IPS DF 4.7 (cell line): ENCODE data around the gene RASAL1.

ENCODE experiments used
- DNase-seq: peaks from one replicate; pipeline ENCODE4 v3.0.0-alpha.2; 2013; ENCODE audit warnings: low spot score; ENCODE audit errors: extremely low read depth

The RASAL1 gene, protein sequence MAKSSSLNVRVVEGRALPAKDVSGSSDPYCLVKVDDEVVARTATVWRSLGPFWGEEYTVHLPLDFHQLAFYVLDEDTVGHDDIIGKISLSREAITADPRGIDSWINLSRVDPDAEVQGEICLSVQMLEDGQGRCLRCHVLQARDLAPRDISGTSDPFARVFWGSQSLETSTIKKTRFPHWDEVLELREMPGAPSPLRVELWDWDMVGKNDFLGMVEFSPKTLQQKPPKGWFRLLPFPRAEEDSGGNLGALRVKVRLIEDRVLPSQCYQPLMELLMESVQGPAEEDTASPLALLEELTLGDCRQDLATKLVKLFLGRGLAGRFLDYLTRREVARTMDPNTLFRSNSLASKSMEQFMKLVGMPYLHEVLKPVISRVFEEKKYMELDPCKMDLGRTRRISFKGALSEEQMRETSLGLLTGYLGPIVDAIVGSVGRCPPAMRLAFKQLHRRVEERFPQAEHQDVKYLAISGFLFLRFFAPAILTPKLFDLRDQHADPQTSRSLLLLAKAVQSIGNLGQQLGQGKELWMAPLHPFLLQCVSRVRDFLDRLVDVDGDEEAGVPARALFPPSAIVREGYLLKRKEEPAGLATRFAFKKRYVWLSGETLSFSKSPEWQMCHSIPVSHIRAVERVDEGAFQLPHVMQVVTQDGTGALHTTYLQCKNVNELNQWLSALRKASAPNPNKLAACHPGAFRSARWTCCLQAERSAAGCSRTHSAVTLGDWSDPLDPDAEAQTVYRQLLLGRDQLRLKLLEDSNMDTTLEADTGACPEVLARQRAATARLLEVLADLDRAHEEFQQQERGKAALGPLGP

DNA sequence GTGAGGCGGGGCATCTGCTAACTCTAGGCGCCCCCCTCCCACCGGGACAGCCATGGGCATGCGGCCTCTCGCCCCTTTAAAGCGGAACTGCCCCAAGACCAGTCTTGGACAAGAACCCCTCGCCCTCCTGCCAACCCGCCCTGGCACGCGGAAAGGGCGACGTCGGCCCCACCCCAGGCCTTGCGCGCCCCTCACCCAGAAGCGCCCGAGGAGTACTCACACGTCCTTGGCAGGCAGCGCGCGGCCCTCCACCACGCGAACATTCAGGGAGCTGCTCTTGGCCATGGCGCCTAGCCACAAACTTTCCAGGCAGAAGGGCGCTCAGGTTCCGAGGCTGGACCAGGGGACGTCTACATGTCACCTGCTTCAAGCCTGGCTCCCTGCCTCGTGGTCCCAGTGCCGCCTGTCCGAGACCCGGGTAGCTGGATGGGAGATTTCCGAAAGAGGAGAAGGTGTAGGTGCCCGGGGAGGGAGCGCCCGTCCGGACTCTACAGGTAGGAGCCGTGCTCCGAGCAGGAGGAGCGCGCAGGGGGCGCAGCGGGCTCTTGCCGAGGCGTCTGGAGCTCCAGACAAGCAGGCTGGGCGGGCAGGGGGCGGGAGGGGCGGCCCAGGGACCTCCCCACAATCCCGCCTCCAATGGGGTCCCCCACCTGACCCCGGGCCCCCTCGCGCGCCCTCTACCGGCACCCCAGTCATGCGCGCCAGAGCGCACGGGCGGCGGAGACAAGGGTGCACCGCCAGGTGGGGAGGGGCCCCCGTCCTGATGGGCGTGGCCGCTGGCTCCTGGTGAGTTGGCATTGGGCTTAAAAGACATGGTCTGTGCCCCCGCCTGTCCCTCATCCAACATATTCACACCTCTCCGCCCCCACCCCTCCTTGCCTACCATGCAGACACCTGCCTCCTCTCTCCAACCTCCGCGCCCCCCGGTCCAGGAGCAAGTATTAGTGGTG, at the start of gene RASAL1:
RASAL1 (minus strand) TSS at position 584 of the 950 bp plus-strand sequence; CDS start at position 285, 299 bp downstream.
- no peak for DNase-seq

DNA sequence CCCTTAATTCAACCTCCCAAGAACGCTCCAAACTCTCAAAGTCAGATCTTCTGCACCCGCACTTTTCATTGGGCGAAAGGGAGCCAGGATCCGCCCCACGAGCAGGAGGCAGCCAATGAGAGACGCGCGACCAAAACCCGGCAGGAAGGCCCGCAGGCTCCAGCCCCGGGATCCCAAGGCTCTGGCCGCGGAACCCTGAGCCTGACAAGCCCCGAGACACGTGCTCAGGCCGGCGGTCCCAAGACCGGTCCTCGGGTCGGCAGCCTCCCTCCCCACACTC, 49.3 kb upstream of the RASAL1 start:
- DNase-seq: no peak

DNA sequence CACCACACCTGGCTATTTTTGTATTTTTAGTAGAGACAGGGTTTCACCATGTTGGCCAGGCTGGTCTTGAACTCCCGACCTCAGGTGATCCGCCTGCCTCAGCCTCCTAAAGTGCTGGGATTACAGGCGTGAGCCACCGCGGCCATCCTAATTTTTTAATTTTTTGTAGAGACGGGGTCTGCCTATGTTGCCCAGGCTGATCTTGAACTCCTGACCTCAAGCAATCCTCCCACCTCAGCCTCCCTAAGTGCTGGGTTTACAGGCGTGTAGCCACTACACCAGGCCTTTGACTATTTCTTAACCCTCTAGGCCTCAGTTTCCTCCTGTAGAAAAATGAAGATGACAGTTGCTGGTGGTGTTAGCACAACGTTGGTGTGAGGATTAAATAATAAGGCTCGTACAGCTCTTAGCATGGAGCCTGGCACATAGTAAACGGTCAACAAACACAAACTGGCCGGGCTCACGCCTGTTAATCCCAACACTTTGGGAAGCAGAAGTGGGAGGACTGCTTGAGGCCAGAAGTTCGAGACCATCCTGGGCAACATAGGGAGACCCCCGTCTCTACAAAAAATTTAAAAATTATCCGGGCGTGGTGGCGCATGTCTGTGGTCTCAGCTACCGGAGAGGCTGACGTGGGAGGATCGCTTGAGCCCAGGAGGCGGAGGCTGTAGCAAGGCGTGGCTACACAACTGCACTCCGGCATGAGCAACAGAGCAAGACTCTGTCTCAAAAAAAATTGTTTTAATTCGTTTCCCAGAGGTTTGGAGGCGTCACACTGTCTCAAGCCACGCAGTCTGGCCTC, 48.7 kb upstream of the RASAL1 start:
- DNase-seq: no peak

DNA sequence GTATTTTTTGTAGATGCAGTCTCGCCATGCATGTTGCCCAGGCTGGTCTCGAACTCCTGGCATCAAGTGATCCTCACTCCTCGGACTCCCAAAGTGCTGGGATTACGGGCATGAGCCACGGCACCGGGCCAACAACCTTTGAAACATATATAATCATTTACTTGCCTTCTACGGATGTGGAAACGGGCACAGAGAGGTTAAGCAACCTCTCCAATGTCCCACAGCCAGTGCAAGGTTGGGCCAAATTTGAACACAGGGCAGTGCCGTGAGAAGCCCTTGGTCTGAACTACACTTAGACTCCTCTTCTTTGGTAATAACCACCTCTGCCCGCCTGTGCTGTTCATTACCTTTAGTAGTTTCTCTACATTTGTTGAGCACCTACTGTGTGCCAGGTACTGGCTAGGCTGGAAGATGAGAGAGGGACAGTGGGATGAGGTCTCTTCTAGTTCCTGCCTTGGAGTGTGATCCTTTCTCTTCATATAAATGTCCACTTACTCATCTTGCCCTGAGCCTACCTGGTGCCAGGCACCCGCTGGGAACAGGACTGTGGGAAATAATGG, 47.5 kb upstream of the RASAL1 start:
- DNase-seq: no peak

DNA sequence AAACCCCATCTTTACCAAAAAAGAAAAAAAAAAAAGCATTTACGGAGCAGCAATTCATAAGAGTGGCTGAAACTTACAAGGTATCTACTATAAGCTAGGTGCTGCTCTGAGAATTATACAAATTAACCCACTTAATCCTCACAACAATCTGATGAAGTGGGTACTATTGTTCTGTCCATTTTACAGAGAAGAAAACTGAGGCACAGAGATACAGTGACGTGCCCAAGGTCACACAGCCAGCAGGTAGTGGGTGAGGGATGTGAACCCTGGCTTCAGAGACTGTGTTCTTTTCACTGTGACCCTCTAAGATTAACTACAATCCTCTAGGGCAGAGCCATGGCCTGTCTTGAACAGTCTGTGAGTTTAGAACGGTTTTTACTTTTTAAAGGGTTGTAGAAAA, 46.4 kb upstream of the RASAL1 start:
- DNase-seq: no peak

DNA sequence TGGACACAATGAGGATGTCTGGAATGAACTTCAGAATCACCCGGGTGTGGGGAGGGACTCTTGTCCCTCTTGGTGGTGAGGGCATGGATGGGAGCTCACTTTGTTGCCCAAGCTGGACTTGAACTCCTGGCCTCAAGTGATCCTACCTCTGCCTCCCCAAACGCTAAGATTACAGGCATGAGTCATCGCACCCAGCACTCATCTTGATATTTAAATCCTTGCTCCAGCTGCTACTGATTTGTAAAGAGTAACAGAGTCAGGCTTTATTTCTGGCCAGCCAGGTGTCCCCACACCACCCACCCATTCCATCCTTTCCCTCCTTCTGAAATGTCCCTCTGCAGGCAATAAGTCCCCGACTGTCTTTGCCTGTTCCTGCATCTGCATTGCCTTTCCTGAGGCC, 44.8 kb upstream of the RASAL1 start:
- no peak for DNase-seq

DNA sequence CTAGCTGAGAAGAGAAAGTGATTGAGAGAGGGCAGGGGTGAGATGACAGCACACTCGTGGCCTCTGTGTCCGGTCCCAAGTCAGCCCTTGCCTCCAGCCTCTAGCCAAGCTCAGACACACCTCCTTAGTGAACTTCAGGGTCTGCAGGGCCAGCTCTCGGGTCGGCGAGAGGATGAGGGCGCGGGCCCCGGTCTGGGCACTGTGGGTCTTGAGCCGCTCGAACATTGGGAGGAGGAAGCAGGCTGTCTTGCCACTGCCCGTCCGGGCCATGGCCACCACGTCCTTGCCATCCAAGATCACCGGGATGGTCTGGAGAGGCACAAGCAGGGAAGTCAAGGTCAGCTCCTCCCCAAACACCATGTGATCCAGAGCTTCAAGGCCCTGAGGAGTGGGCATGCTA, 43.5 kb upstream of the RASAL1 start:
- no peak for DNase-seq

DNA sequence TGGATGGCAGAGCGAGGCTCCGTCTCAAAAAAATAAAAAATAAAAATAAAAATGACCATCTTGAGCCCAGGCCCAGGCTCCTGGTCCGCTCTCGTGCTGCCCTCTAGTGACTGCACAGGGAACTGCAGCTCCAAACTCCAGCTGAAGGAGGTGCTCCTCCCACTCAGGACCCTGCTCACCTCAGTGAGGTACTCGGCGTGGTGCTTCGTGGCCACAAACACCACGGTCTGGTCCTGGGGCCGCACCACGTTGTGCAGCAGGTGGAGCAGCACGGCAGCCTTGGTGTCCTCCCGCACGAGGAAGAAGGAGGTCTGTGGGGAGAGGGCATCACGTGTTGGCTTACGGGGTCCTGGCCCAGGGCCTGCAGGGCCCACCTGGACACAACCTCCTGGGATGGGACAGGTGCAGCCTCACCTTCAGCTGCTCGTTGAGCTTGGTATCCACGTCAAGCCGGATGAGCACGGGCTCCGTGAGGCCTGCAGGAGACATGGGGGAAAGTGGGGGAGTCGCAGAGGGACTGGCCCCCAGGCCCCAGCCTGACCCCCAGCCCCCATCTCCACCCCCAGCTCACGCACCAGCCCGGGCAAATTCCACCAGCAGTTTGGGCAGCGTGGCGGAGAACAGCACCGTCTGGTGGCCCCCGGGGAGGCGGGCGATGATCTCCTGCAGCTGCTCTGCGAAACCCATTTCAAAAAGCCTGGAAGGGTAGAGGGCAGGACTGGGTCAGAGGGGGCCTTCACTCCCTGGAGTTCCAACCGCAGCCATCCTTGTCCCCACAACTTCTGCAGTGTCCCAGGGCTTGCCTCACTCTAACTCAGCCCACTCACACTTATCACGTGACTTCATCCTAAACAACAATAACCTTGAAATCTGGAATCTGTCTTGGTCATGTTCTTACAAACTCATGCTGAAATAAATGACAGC, 39.2 kb upstream of the RASAL1 start:
- no peak for DNase-seq

DNA sequence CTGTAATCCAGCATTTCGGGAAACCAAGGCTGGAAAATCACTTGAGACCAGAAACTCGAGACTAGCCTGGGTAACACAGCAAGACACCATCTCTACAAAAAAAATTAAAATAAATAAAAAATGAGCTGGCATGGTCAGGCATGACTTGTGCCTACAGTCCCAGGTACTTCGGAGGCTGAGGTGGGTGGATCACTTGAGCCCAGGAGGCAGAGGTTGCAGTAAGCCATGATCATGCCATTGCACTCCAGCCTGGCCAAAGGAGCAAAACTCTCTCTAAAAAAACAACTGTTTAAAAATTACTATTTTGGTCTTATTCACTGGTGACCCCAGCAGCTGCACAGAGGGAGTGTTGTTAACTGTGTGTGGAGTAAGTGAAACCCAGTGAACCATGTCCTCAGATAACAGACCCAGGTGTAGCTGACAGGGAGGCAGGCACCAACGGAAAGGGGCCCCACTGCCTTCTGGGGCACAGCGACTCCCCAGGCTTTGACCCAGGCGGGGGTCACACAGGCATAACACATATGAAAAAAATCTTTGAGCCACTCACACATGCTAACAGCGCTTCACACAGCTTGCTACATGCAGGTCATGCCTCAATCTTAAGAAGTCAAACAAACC, 37.6 kb upstream of the RASAL1 start:
- no peak for DNase-seq

DNA sequence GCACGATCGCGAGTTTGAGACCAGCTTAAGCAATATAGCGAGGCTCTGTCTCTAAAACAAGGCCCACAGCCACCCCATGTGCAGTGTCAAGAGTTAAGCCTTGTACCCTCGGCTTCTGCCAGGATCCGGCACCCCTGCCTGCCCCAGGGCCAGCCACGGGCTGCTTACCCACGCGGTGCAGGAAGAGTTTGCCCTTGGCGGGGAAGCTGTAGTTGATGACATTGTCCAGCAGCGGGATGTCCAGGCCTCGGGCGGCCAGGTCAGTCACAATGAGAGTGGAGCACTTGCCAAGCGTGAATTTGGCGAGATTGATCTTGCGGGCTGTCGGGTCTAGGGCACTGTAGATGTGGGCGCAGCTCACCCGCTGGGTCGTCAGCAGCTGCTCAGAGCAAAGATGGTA, 36.6 kb upstream of the RASAL1 start:
- DNase-seq: no peak

DNA sequence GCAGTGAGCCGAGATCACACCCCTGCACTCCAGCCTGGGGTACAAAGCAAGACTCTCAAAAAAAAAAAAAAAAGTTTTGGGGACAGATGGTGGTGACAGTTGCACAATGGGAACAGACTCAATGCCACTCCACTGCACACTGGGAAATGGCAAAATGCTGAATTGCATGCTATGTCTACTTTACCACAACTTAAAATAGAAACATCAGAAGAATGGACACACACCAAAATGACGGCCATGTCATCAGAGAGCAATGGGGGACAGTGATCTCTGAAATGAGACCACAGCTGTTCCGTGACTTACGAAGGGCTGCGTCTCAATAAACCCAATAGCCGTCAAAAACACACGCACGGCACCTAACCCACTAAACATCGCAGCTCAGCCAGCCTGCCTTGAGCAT, 36.0 kb upstream of the RASAL1 start:
- no peak for DNase-seq

DNA sequence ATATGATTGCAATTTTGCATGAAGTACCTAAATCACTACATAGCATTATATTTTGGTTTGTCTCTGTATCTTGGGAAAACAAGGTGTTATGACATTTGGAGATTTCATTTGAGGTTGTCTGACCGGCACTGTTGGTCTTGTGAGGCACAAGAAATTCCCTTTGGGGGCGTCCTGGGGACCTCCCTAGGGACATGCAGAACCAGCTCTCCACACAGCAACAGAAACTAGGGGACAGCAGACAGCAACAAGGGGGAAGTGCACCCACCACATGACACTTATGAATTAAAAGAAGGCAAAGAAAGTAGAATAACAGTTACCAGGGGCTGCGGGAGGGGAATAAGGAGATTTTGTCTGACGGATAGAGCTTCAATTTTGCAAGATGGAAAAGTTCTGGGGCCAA, 35.4 kb upstream of the RASAL1 start:
- DNase-seq: no peak

DNA sequence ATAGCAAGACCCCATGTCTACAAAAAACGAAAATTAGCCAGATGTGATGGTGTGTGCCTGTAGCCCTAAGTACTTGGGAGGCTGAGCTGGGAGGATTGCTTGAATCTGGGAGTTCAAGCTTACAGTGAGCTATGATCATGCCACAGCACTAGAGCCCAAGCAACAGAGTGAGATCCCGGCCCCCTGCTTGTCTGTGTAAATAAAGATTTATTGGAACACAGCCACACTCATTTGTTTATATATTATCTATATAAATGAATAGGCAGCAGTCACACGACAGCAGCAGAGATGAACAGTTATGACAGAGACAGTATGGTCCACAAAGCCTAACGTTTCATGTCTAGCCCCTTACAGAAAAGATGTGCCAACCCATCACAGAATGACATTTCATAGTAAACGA, 34.9 kb upstream of the RASAL1 start:
- DNase-seq: no peak

DNA sequence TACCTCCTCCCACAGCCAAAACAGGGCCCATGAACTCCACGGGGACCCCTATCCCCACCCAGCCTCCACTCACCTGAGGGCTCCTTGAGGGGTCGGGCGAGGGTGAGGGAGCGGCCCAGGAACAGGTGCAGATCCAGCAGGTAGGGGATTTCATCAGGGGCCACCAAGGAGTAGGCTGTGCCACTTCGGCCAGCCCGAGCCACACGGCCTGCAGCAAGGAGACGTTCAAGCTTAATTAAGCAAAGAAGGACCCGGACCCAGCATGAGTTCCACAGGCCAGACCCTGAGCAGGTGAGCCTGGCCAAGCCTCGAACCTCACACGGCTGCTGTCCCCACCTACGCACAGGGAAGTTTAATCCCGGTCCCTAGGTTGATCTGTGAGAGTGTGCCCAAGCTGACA, 34.1 kb upstream of the RASAL1 start:
- DNase-seq: no peak

DNA sequence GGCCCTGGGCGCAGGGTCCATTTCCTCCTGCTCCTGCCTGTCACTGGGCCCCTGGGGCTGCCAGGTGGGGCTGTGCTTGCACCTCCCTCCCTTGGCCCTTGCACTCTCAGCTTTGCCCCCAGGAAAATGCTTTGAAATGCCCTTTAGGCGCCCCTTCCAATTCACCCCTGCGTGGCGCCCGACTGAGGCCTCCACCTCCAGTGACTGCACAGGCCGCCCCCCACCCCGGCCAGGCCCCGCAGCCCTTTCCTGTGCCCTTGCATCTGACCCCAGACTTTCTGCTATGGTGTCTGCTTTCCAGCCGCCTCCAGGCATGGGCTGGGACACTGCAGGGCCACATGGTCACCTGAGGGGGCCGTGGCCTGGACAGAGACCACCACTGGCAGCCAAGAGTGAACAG, 32.3 kb upstream of the RASAL1 start:
- DNase-seq: no peak

DNA sequence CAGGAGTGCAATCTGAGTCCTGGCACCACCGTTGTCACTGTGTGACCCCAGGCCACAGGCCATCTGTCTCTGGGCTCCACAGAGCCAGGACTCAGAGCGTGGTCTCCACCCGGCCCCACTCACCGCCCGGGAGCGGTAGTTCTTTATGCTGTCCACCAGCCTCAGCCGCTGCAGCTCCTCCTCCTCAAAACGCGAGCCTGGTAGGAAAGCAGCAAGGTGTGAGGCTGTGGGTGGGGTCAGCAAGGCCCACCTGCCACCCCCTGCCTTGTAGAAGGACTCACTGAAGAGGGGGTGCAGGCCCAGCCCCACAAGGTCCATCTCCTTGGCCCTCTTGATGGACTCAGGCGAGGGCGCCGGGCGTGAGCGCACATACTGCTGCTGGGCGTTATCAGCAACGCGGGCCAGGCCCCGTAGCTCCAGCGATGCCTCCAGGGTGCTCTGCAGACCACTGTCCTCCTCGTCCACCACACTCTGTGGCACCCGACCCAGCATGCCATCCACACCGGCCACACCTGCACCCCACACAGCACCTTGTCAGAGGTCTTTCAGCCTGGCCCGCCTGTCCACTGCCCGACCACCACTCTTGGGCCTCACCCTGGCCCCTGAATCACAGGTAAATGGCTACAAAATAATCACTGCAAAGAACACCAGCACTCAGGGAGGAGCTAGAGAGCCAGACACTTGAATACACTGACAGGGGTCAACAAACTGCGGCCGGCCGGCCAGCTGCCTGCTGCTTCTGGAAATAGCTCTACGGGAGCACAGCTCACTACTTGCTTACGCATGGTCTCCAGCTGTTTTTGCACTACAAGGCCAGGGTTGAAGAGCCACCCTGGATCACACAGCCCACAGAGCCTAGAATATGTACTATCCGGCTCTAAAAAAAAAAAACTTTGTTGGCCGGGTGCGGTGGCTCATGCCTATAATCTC, 30.2 kb upstream of the RASAL1 start:
- DNase-seq: no peak

DNA sequence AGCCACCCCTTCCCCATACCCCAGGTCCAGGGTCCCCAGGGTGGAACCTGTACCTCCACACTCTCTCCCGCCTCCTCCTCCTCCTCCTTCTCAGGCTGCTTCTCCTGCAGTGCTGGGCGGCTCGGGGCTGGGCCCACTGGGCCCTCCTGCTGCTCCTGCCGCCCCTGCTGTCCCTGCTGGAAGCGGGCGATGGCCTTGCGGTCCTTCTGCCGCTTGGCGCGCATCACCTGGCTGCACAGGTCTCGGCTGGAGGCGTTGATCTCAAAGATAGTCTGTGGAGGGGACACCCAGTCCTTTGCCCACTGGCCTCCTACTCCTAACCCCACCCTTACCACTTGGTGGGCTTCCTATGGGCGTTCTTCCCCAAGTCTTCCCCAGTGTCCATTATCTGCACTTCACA, 28.5 kb upstream of the RASAL1 start:
- no peak for DNase-seq

DNA sequence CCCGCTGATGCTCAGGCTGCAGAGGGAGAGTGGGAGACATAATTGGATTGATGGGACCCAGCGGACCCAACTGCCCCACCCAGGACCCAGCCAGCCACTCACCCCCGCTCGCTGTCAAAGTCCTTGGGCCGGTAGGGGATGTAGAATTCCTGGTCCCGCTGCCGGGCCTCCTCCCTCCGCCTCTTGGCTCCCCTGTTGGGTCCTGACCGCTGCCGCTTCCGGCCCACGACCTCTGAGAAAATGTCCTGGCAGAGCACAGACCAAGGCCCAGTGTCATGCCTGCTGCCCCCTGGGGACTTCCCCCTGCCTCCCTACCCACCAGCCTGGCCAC, 27.4 kb upstream of the RASAL1 start:
- DNase-seq: no peak
